ENCODE data around the gene FOSL2. TPM values are rescaled to one million over a fixed set of nuclear protein-coding genes. Genes with fewer than 3 reads are reported as not detected.

Gene FOSL2
- total RNA-seq, 1 donor from 2014 or later: 1.3 TPM

DNA sequence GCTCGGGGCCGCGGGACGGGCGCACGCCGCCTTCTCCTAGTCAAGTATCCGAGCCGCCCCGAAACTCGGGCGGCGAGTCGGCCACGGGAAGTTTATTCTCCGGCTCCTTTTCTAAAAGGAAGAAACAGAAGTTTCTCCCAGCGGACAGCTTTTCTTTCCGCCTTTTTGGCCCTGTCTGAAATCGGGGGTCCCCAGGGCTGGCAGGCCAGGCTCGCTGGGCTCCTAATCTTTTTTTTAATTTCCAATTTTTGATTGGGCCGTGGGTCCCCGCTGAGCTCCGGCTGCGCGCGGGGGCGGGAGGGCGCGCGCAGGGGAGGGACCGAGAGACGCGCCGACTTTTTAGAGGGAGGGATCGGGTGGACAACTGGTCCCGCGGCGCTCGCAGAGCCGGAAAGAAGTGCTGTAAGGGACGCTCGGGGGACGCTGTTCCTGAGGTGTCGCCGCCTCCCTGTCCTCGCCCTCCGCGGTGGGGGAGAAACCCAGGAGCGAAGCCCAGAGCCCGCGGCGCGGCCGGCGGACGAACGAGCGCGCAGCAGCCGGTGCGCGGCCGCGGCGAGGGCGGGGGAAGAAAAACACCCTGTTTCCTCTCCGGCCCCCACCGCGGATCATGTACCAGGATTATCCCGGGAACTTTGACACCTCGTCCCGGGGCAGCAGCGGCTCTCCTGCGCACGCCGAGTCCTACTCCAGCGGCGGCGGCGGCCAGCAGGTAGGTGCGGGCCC lies 617 bp downstream of the FOSL2 start:
- Histone ChIP-seq H3K9ac (no peak overlapping the region), H3K9me3 (ENCODE audit: low read depth) (no peaks in the 10 kb centered on the region), H3K4me1 (peaks cover 15% of the 10 kb centered on the region), H2AFZ (replicated peaks) (peak overlapping the region; percentile 91), H3K27me3 (peaks cover 51% of the 10 kb centered on the region), H3K4me3 (peak overlapping the region; percentile 76), H3K79me2 (ENCODE audit: low read depth) (no peaks in the 10 kb centered on the region), H3F3A (ENCODE audit: low read depth) (peaks cover 42% of the 10 kb centered on the region), H3K4me2 (peak overlapping the region; percentile 97), H3K27ac (peak overlapping the region; percentile 45), H4K20me1 (ENCODE audit: low read depth) (peaks cover 10% of the 10 kb centered on the region), H3K36me3 (no peaks in the 10 kb centered on the region)
- H3K4me1 Mint-ChIP-seq: peaks cover 22% of the 10 kb centered on the region
- peaks cover 18% of the 10 kb centered on the region for H3K27me3 Mint-ChIP-seq (ENCODE audit: insufficient read depth, low read depth)
- no peaks in the 10 kb centered on the region for H3K9me3 Mint-ChIP-seq
- TF ChIP-seq, protein P1, sequence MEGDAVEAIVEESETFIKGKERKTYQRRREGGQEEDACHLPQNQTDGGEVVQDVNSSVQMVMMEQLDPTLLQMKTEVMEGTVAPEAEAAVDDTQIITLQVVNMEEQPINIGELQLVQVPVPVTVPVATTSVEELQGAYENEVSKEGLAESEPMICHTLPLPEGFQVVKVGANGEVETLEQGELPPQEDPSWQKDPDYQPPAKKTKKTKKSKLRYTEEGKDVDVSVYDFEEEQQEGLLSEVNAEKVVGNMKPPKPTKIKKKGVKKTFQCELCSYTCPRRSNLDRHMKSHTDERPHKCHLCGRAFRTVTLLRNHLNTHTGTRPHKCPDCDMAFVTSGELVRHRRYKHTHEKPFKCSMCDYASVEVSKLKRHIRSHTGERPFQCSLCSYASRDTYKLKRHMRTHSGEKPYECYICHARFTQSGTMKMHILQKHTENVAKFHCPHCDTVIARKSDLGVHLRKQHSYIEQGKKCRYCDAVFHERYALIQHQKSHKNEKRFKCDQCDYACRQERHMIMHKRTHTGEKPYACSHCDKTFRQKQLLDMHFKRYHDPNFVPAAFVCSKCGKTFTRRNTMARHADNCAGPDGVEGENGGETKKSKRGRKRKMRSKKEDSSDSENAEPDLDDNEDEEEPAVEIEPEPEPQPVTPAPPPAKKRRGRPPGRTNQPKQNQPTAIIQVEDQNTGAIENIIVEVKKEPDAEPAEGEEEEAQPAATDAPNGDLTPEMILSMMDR (IDR thresholded peaks at IDR 0.05): no peak
- TF ChIP-seq EZH2 (IDR thresholded peaks at IDR 0.05): peak; percentile 51
- peak; percentile 33 for TF ChIP-seq EZH2phosphoT487 (IDR thresholded peaks at IDR 0.05)
- peak overlapping the region; percentile 96 for H3K4me3 Mint-ChIP-seq
- peak; percentile 72 for DNase-seq (ENCODE audit: low spot score)
- no peaks in the 10 kb centered on the region for H3K36me3 Mint-ChIP-seq
- no peak overlapping the region for H3K27ac Mint-ChIP-seq

DNA sequence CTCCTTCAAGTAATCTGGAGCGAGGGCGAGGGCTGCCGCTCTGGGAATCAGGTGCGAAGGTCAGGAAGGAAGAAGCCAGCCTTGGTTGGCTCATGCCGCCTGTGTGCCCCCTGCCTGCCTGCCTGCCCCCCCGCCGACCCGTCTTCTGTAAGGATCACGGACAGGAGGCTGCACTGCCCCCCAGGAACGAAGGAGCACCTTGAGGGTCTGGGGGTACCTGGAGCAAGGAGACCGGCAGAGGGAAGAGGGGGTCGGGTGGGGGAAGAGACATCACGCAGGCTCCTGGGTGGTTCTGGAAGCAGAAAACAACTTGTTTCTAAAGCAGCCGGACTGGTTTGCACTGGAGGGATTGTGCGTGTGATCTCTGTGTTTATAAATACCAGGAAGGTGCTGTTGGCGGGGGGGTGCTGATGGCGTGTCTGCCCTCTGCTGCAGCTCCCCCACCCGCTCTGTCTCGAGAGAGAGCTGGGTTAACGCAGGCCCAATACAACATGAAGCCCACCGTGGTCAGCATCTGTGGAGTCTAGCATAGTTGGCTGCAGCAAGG lies 1.7 kb downstream of the FOSL2 start:
- peaks cover 42% of the 10 kb centered on the region for H3K27me3 ChIP-seq
- H3K27me3 Mint-ChIP-seq (ENCODE audit: insufficient read depth, low read depth): peaks cover 15% of the 10 kb centered on the region
- no peak overlapping the region for H3K27ac Mint-ChIP-seq
- H3K36me3 Mint-ChIP-seq: no peaks in the 10 kb centered on the region
- no peaks in the 10 kb centered on the region for H3K79me2 ChIP-seq (ENCODE audit: low read depth)
- H3K4me1 ChIP-seq: peaks cover 11% of the 10 kb centered on the region
- TF ChIP-seq EZH2 (IDR thresholded peaks at IDR 0.05) (no peak), EZH2phosphoT487 (IDR thresholded peaks at IDR 0.05) (no peak)
- peak overlapping the region; percentile 76 for H3K4me3 ChIP-seq
- peaks cover 19% of the 10 kb centered on the region for H3K4me1 Mint-ChIP-seq
- no peak overlapping the region for H3K4me3 Mint-ChIP-seq
- no peaks in the 10 kb centered on the region for H3K9me3 ChIP-seq (ENCODE audit: low read depth)
- no peak for DNase-seq (ENCODE audit: low spot score)
- H3K9ac ChIP-seq: no peak overlapping the region
- no peaks in the 10 kb centered on the region for H3K9me3 Mint-ChIP-seq
- no peaks in the 10 kb centered on the region for H3K36me3 ChIP-seq
- peaks cover 38% of the 10 kb centered on the region for H3F3A ChIP-seq (ENCODE audit: low read depth)
- peaks cover 10% of the 10 kb centered on the region for H4K20me1 ChIP-seq (ENCODE audit: low read depth)
- H2AFZ ChIP-seq (replicated peaks): no peak overlapping the region
- H3K27ac ChIP-seq: no peak overlapping the region
- peak overlapping the region; percentile 97 for H3K4me2 ChIP-seq

DNA sequence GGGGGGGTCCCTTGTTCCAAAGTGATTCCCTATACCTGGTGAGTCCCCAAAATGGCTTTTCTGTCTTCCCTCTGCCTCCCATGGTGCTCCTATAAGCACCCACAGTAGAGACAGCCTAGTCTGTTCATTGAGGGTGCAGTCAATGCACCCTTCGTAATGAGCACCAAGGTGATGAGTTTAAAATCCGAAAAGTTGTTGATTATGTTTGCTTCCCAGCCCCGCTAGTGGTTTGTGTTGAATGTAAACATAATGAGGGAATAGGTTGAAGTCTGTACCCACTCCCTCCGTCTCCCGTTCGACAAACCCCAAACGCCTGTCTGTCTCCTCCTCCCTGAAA lies 2.3 kb downstream of the FOSL2 start:
- Mint-ChIP-seq H3K27me3 (ENCODE audit: insufficient read depth, low read depth) (peaks cover 13% of the 10 kb centered on the region), H3K27ac (no peak overlapping the region), H3K4me3 (no peak overlapping the region), H3K36me3 (no peaks in the 10 kb centered on the region), H3K9me3 (no peaks in the 10 kb centered on the region), H3K4me1 (peaks cover 14% of the 10 kb centered on the region)
- peaks cover 34% of the 10 kb centered on the region for H3F3A ChIP-seq (ENCODE audit: low read depth)
- H3K9me3 ChIP-seq (ENCODE audit: low read depth): no peaks in the 10 kb centered on the region
- H3K4me3 ChIP-seq: no peak overlapping the region
- no peak overlapping the region for H3K9ac ChIP-seq
- TF ChIP-seq, protein P1 (IDR thresholded peaks at IDR 0.05): no peak
- TF ChIP-seq EZH2 (IDR thresholded peaks at IDR 0.05): no peak
- TF ChIP-seq EZH2phosphoT487 (IDR thresholded peaks at IDR 0.05): no peak
- peaks cover 10% of the 10 kb centered on the region for H4K20me1 ChIP-seq (ENCODE audit: low read depth)
- H3K4me2 ChIP-seq: peak overlapping the region; percentile 97
- no peak overlapping the region for H2AFZ ChIP-seq (replicated peaks)
- no peak overlapping the region for H3K27ac ChIP-seq
- peaks cover 40% of the 10 kb centered on the region for H3K27me3 ChIP-seq
- no peaks in the 10 kb centered on the region for H3K36me3 ChIP-seq
- no peaks in the 10 kb centered on the region for H3K79me2 ChIP-seq (ENCODE audit: low read depth)
- DNase-seq (ENCODE audit: low spot score): no peak
- peaks cover 9% of the 10 kb centered on the region for H3K4me1 ChIP-seq
